ENCODE results near the gene ZNF627.
"Not testable (repeated sequence)": the region's sequence is repeated elsewhere in the genome, so short reads cannot be mapped to it uniquely, and the experiment has no call there.

ZNF627 gene

DNA sequence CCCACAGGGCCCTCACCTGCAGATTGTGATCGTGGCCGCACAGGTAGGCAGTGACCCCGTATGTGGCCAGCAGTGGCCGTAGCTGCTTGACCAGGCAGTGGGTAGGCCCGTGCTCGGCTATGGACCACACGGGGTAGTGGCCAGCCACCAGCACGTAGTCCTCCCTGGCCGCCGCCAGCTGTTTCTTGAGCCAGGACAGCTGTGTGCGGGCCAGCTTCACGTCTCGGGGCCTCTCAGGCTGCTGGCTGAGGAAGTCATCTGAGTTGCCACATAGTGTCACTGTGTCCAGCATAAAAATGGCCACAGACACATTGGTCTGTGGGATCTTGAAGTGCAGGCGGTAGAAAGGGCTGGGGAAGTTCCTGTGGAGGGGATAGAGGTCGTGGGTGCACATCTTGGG is 21.1 kb upstream of the ZNF627 start:
- DNase-seq: no peak

DNA sequence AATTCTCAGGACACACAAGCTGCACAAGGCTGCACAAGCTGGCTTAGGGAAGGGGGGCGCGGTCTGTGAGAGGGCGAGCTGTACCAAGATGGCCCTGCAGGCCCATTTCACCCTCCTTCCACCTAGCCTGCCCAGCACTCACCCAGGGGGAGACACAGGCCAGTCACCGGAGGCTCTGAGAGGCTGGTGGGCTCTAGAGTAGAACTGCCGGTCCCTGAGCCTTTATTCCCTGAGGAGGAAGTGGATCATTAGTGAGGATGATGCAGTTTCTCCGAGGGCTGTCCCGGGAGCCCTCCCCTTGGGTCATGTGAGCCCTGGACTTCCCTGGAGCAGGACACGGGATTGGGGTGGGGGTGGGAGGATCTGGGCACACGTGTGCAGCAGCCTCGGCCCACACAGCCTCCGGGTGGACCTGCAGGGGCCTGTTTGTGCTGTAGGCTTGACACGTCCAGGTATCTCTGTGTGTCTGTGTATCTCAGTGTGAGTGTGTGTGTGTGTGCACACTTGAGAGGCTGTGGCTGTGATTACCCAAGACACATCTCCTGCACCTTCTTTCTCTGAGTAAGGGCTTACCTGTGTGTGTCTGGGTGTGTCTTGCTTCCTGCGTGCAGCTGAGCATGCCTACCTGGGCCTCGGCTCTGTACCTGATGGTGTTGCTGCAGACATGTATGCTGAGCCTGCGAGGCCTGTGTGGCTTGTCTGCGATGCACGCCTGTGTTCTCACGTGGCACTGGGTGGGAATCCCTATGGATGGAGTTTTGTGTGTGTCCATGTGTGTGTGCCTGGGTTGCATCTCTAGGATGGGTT is 19.6 kb upstream of the ZNF627 start, which contains the start of gene ACP5:
TSS of gene ACP5 (minus strand) at position 195 of the 807 bp plus-strand sequence. CDS start 328 bp downstream, outside the sequence.
- DNase-seq: no peak

DNA sequence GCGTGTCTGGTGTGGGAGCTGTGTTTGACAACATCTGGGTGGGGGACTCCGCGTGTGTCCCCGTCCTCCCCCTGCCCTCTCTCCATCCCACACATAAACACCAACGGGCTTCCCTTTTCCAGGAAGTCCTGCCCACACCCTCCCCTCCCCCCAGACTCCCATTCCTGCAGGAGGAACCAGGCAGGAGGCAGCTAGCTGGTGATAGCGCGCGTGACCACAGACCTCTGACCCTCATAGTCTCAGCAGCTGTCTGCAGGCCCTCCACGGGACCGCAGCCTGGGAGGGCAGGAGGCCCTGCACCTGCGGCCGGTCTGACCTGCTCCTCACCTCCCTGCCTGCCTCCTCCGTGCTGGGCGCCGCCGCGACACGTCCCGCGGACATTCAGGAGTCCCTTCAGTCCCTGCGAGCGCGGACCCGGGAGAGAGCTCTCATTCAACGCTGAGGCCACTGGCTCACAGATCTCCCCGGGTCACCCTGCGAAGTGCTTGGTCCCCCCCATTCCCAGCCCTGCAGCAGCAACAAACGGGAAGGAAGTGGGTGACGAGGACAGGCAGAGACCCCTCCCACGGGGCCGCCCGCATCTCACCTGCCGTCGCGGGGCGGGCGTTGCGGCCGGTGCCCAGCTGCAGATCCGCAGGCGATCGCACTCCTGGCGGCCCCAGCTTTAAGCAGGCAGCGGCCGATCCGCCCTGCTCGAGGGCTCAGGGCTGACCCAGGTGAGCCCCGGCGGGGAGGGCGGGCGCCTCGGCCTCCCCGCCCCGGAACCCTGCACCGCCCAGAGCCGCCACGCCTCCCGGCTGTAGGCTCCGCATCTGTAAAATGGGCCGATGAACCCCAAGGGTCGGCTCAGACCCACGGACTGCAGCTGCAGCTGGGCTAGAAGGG is 18.8 kb upstream of the ZNF627 start:
- no peak for DNase-seq

DNA sequence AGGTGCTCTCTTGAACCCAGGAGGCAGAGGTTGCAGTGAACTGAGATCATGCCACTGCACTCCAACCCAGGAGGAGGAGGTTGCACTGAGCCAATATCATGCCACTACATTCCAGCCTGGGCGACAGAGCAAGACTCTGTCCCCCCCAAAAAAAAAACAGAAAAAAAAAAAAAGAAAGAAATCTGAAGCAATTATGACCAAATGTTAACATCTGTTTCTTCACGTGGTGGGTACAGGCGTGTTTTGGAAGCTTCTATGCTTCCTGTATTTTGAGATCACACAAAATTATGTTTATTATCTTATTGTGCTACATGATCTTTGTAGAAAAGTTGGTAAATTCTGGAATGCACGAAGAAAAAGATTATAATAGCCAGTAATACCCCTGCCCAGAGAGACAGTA is 17.2 kb upstream of the ZNF627 start:
- DNase-seq: no peak

DNA sequence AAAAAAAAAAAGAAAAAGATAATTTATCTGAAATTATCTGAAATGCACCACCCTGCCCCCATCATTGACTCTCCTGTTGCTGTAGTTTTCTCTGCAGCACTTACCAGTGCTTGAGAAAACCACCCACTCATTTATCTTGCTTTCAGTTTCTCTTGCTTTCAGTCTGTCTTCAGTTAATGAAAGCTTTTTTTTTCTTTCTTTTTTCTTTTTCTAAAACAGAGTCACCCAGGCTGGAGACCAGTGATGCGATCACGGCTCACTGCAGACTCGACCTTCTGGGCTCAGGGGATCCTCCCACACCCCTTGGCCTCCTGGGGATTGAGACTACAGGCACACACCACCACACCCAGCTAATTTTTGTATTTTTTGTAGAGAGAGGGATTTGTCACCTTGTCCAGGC is 15.5 kb upstream of the ZNF627 start:
- DNase-seq: no peak

DNA sequence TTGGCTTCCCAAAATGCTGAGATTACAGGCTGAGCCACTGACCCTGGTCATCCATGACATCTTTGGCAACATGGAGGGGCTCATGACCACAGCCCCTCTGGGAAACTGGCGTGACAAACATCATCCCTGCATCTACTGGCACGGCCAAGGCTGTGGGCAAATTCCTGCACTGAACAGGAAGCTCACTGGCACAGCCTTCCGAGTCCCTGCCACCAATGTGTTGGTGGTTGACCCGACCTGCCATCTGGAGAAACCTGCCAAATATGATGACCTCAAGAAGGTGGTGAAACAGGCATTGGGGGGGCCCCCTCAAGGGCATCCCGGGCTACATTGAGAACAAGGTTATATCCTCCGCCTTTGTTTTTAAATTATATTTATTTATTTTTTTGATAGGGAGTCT is 11.0 kb upstream of the ZNF627 start:
- DNase-seq: no peak

DNA sequence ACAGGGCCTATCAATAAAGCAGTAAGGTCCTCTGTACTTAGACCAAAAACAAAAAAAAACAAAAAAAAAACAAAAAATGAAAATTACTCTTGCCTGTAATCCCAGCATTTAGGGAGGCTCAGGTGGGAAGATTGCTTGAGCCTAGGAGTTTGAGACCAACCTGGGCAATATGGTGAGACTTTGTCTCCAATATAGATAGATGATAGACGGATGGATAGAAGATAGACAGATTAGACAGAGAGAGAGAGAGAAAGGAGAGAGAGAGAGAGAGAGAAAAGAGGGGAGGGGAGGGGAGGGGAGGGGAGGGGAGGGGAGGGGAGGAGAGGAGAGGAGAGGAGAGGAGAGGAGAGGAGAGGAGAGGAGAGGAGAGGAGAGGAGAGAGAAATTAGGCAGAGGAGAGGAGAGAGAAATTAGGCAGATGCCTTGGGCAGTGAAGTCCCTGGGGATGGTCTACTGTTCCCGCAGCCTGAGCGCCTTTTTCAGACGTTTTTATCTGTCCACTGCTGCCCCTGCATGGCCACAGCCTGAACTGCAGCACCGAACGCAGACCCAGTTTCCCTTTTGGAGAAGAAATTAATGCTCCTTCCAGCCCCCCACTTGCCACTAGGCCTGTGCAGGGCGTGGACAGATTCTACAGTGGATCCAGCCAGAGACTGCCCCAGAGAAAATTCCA is 9.8 kb upstream of the ZNF627 start:
- peak; percentile 87 for DNase-seq

DNA sequence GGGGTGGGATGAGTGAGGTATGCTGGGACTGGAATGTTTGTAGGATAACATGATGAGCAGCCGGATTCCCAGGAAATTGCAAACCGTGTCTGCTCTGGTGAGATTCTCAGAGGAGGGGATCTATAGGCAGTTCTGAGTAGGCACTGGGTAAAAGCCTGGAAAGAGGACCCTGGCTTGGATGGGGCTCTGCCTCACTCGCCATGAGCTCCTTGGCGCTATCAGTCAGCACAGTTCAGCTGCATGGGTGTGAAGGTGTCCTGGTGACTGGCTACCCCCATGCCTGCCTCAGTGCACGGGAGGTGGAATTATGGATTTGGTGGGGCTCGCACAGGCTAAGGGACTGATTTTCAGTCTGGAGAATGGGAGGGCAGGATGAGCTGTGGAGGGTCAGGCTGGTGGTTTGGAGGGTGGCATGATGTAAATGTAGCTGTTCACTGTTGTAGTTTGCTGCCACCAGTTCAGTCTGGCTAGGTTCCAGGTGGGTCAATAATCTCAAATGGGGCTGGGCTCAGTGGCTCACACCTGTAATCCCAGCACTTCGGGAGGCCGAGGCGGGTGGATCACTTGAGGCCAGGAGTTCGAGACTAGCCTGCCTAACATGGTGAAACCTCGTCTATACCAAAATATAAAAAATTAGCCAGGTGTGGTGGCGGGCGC is 9.2 kb upstream of the ZNF627 start:
- no peak for DNase-seq

DNA sequence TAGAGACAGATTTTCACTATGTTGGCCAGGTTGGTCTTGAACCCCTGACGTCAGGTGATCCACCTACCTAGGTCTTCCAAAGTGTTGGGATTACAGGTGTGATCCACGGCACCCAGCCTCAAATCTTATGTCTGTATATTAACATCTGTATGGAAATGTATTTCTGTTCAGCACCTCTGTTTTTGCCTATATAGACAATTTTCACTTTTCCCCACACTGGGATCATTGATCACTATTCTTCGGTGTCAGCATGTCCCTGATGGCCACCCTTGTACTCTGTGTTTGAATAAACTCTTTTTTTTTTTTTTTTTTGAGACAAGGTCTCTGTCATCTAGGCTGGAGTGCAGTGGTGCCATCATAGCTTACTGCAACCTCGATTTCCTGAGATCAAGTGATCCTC is 3.2 kb upstream of the ZNF627 start:
- no peak for DNase-seq

DNA sequence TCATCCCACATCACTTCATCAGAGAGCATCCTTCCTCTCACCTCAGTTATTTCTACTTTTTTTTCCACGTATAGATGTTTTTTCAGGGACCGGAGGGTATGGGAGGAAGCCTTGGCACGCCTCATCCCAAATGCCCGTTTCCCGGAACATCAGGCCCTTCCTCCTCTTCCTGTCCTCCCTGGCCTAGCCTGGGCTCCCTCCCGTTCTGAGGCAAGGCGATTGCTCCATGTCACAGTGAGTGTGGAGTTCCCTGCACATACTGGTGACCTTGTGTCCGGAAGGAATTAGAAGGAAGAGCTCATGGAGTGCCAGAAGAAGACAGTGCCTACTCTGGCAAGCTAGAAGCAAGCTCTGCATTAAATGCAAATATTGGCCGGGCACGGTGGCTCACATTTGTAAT is 1.1 kb upstream of the ZNF627 start:
- no peak for DNase-seq

DNA sequence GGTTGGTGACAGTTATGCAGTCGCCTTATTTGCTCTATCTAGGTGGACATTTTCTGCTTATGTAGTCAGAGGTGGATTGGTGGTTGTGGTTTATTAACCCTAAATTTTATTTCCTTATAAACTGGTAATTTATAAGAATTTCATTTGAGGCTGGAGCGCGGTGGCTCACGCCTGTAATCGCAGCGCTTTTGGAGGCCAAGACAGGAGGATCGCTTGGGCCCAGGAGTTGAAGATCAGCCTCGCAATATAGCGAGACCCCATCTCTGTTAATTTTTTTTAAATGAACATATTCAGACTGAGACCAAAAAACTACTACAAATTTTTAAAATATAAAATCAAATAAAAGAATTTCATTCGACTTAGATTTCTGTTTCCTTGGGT is 810 bp downstream of the ZNF627 start:
- DNase-seq: no peak

DNA sequence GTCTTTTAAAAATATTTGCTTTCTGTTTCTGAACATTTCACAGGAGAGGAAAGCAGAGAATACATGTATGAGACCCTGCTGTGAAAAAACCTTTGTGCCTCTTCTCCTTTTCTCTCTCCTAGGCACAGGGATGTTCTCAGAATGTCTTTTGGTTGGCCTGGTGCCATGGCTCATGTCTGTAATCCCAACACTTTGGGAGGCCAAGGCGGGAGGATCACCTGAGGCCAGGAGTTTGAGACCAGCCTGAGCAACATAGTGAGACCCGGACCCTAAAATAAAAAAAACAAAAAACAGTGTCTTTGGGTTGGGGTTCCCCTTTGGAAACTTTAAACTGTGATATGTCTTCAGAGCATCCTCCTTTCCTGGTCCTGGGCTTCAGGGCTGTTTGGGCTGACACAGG is 1.5 kb downstream of the ZNF627 start:
- DNase-seq: no peak

DNA sequence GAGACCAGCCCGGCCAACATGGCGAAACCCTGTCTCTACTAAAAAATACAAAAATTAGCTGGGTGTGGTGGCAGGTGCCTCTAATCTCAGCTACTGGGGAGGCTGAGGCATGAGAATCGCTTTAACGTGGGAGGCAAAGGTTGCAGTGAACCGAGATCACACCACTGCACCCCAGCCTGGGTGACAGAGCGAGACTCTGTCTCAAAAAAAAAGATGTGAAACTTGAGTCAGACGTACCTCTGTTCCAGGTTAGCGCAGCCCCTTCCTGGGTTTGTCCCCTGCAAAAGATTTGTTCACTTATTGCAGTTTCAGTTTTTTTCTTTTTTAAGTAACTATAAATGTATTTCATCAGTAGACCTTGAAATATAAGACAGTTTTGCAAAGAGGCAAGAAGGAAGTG is 2.4 kb downstream of the ZNF627 start:
- DNase-seq: not testable (repeated sequence)

DNA sequence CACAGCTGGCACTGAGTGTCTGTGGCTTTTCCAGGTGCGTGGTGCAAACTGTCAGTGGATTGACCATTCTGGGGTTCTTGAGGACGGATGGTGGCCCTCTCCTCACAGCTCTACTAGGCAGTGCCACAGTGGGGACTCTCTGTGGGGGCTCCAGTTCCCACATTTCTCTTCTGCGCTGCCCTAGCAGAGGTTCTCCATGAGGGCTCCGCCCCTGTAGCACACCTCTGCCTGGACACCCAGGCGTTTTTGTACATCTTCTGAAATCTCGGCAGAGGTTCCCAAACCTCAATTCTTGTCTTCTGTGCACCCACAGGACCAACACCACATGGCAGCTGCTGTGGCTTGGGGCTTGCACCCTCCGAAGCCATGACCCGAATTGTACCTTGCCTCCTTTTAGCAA is 9.2 kb downstream of the ZNF627 start:
- no peak for DNase-seq

DNA sequence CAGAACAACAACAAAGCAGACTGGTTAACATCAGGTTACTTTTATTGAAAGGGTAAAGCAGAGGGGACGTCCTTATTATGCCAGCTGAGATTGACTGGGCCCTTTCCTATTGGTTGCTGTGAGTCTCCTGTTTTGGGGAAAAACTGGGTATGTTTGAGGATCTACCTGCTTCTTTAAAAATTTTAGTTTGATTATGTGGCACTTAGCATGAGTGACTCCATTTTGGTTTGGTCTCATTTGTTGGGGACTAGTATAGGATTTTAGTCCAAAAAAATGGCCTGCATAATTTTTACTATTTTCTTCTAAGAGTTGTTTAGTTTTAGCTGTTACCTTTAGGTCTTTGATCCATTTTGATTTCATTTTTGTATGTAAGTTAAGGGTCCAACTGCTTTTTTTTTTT is 14.4 kb downstream of the ZNF627 start:
- no peak for DNase-seq

DNA sequence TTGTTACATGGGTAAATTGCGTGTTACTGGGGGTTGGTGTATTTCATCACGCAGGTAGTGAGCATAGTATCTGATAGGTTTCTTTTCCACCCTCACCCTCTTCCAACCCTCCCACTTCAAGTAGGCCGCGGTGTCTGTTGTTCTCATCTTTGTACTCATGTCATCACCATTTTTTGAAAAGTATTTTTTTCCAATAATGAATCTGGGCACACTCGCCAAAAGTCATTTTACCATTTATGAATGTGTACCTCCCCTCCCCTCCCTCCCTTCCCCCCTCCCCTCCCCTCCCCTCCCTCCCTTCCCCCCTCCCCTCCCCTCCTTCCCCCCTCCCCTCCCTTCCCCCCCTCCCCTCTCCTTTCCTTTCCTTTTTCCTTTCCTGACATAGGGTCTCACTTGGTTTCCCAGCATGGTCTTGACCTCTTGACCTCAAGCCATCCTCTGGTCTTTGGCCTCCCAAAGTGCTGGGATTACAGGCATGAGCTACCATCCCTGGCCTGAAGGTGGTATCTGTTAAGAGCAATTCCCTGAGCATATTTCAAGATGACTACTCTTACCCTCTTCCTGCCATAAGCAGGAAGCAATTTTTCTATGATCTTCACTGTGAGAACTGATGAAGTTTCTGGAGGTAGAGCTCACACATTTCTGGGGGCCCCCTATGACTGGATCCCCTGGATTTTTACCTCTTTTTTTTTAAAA is 15.7 kb downstream of the ZNF627 start:
- DNase-seq: no peak

DNA sequence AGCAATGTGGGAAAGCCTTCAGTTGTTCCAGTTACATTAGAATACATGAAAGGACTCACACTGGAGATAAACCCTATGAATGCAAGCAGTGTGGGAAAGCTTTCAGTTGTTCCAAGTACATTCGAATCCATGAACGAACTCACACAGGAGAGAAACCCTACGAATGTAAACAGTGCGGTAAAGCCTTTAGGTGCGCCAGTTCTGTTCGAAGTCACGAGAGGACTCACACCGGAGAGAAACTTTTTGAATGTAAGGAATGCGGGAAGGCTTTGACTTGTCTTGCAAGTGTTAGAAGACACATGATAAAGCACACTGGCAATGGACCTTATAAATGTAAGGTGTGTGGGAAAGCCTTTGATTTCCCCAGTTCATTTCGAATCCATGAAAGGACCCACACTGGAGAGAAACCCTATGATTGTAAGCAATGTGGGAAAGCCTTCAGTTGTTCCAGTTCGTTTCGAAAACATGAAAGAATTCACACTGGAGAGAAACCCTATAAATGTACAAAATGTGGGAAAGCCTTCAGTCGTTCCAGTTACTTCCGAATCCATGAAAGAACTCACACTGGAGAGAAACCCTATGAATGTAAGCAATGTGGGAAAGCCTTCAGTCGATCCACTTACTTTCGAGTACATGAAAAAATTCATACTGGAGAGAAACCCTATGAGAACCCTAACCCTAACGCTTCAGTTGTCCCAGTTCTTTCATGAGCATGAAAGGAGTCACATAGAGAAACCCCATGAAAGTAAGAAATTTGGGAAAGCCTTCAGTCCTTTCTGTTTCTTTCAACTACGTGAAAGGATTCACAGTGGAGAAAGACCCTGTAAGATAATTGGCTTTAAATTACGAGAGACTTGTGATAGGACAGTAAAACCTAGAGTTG is 20.1 kb downstream of the ZNF627 start:
- no peak for DNase-seq

DNA sequence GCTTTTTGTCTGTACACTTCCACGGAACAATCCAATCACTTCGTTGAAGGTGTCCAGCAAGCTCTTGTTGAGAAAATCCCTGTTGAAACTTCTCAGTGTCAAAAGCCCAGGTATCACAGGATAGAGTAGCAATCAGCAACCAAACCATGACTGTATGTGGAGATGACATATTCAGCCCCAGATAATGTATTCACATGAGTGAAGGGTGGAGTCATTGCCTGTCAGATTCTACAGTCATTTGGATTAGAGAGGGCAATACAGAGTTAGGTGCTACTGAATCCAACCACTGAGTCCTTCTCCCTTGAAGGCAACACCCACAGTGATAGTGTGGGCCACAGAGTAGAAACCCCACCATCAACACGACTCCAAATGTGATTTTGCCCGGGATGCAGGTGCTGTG is 23.3 kb downstream of the ZNF627 start:
- no peak for DNase-seq

DNA sequence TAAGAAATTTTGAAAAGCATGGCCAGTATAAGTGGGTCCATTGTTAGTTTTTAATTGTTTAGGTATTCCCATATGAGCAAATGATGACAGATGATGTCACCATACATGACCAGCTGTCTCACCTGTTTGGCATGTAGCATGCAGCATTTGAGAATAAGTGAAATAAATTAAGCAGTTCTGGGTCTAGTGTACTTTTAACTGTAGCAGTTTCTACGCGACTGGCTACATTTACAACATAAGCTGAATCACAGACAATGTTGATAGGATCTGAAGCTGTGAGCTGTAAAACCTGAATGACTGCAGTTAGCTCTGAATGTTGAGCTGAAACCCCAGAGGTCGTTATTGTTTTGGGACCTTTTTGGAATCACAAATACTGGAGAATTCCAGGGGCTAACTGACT is 25.1 kb downstream of the ZNF627 start:
- DNase-seq: not testable (repeated sequence)

DNA sequence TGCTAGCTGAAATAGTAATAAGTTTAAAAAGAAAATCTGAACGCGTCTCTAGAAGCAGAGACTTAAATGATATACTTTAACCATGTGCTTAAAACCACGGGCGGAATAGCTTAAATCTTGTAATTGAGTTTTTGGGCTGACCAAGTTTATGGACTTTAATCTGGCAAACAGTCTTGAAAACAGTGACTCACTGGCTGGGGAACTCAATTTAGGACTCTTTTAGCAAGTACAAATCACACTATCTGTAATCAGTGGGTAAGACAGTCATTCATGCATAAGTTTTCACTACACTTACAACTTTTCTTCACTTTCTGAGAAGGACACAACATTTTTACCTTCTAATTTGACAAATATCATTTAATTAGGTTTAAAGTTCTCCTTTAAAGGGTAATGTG is 26.8 kb downstream of the ZNF627 start:
- DNase-seq: no peak

DNA sequence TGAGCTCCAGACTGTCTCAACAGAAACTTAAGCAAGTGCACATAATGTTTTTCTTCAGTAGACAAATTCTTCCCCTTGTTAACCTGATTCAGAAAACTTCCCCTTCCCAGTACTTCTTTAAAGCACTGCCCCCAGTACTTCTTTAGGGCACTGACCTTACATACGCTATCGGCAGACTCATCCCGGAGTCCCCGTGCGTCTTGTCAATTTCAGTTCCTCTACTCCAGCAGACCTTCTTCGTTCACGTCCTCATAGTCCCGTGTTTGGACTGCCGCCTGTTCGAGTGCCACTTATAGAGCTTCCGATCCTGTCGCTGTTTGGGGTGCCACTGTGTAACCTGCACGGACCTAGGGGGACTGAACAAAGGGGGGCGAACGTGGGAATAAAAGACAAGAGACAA is 29.0 kb downstream of the ZNF627 start:
- no peak for DNase-seq

All from islet precursor cell (in vitro differentiated cells).